Measurements from ENCODE around the gene DENND1B. TPM values are rescaled to one million over a fixed set of nuclear protein-coding genes. Genes with fewer than 3 reads are reported as not detected.

DENND1B gene
- total and polyA plus RNA-seq, 2 of the 8 experiments (the other 6 are each of a cell fraction or from before 2014, with no cell fraction given): 0.74 to 3.3 TPM

DNA sequence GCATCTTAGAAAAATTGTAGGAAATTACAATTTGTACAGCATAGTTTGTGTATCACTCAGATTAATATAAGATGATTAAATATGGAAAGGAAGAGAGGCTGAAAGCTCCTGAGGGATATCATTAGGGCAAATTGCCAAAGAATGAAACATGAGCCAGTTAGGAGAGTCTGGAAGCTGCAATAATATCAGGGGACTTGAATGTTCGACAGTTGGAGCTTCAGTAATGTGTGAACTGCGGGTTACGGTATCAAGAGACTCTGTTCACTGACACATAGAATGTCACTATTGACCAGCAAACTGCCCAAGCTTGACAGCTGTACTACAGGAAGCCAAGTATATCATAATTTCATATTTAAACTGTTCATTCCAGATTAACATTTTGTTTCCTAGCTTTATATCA lies 157.2 kb downstream of the DENND1B start (continued):
- no peak for TF ChIP-seq KDM4A (IDR thresholded peaks at IDR 0.05; ENCODE audit: low read depth, low read length, severe bottlenecking)
- TF ChIP-seq, protein P1, sequence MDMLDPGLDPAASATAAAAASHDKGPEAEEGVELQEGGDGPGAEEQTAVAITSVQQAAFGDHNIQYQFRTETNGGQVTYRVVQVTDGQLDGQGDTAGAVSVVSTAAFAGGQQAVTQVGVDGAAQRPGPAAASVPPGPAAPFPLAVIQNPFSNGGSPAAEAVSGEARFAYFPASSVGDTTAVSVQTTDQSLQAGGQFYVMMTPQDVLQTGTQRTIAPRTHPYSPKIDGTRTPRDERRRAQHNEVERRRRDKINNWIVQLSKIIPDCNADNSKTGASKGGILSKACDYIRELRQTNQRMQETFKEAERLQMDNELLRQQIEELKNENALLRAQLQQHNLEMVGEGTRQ (IDR thresholded peaks at IDR 0.05; ENCODE audit: low read length): no peak

Measured in H1 (cell line).